IPS DF 6.9 (cell line): ENCODE results near the gene IQUB.
"Not testable (repeated sequence)": the region's sequence is repeated elsewhere in the genome, so short reads cannot be mapped to it uniquely, and the experiment has no call there.

Experiments used
- DNase-seq: peaks from one replicate; pipeline ENCODE4 v3.0.0-alpha.2; 2013; ENCODE audit warnings: low read depth, low spot score
- H3K27ac ChIP-seq: one replicate; pipeline ENCODE4 v1.5.1; 2013; ENCODE audit warnings: low read length, control low read depth
- H3K27me3 ChIP-seq: 2 replicates; pipeline ENCODE4 v1.6.1; 2013; ENCODE audit warnings: mild to moderate bottlenecking, low read length; ENCODE audit not compliant: control insufficient read depth, insufficient read depth
- H3K36me3 ChIP-seq: 2 replicates; pipeline ENCODE4 v1.6.1; 2013; ENCODE audit warnings: low read length; ENCODE audit not compliant: control insufficient read depth, insufficient read depth
- H3K4me1 ChIP-seq: 2 replicates; pipeline ENCODE4 v1.6.1; 2013; ENCODE audit warnings: low read length; ENCODE audit not compliant: control insufficient read depth, insufficient read depth
- H3K4me3 ChIP-seq: 2 replicates; pipeline ENCODE4 v1.5.1; 2013; ENCODE audit warnings: mild to moderate bottlenecking, low read length
- H3K9me3 ChIP-seq: 2 replicates; pipeline ENCODE4 v1.6.1; 2013; ENCODE audit warnings: low read length, inconsistent platforms; ENCODE audit not compliant: control insufficient read depth, insufficient read depth
- WGBS: extraction: QIAGEN DNeasy Blood & Tissue Kit; methylation state at CpG from one replicate; pipeline ENCODE4 v1.1.7; 2013; ENCODE audit warnings: mixed read lengths, missing lambda C conversion rate; ENCODE audit not compliant: insufficient read length, insufficient coverage; 5-methylcytosine and 5-hydroxymethylcytosine counted together

The IQUB gene

DNA sequence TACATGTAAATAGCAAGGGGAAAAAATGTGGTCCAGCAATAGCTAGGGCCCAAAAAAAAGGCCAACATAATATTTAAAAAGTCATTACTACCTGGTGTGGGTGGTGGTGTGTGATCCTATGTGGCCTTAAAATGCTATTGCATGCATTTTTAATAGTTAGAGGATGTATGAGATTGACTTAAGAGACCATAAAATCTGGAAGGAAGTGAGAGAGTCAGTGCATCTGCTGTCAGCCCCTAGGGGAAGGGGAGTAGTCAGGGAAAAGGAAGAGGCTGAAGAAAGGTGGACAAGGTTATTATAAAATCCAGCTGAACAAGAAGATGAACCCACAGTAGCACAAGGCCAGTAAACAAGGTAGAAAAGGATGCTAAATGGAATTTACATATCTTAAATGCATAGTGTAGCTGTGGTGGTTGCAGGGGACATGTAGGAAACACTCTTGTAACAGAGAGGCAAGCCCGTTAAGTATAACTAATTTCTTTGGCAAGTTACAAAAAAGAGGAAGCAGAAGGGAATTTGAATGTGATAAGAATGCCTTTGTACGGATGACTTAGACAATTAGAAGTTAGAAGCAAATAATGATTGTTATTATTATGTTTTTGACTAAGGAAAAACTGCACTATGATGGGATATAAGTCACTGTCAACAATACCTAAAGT lies 35.1 kb upstream of the IQUB start:
- Histone ChIP-seq H3K4me3 (no peak overlapping the region), H3K27me3 (no peaks in the 10 kb centered on the region), H3K4me1 (no peaks in the 10 kb centered on the region), H3K36me3 (no peaks in the 10 kb centered on the region), H3K9me3 (no peaks in the 10 kb centered on the region), H3K27ac (no peak overlapping the region)
- no peak for DNase-seq
- no CpG with 5 or more reads among the region's 2 CpGs for WGBS

DNA sequence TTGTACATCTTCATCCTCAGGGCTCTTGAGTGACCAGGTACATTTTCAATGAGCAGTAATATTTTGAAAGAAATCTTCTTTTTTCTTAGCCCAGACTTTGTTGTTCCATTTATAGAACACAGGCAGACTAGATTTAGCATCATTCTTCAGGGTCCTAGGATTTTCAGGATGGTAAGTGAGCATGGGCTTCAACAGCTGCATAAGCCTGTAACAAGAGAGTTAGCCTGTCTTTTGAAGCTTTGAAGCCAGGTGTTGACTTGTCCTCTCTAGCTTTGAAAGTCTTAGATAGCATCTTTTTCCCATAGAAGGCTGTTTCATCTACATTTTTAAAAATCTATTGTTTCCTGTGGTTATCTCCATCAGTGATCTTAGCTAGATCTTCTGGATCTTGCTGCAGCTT lies 27.7 kb upstream of the IQUB start:
- Histone ChIP-seq H3K9me3 (no peaks in the 10 kb centered on the region), H3K36me3 (no peaks in the 10 kb centered on the region), H3K4me3 (no peak overlapping the region), H3K27me3 (no peaks in the 10 kb centered on the region), H3K4me1 (no peaks in the 10 kb centered on the region), H3K27ac (no peak overlapping the region)
- DNase-seq: no peak

DNA sequence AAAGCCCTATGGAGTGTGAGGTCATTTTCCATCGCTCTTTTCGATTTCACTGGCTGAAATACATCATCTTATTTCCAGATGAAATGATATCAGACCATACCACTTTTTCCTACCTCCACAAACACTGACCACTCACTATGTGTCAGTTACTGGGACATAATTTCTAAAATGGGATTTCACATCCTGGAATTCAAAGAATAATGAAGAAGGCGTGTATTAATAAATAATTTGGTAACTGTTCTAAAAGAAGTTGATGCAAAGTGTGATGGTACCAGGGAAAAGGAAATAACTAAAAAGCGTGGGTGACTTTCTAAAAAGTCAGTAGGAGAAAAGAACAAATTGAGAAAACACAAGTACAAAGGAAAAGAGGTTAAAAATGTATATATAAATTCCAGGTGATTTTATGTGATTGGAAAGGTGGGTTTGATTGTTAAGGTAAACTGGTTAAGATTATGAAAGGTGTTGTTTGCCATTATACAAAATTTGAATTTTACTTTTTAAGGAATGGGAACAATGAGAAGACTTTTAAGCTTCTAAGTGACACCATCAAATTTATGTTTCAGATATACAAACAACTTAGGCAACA lies 24.0 kb upstream of the IQUB start:
- 100% methylated on average over 1 of the region's 4 CpGs for WGBS
- peak overlapping the region; percentile 48; the same call in 1 of the 2 replicates for H3K4me3 ChIP-seq
- DNase-seq: no peak
- no peaks in the 10 kb centered on the region for H3K36me3 ChIP-seq
- H3K9me3 ChIP-seq: no peaks in the 10 kb centered on the region
- H3K27ac ChIP-seq: no peak overlapping the region
- H3K4me1 ChIP-seq: no peaks in the 10 kb centered on the region; the same call in 1 of the 2 replicates
- no peaks in the 10 kb centered on the region for H3K27me3 ChIP-seq

DNA sequence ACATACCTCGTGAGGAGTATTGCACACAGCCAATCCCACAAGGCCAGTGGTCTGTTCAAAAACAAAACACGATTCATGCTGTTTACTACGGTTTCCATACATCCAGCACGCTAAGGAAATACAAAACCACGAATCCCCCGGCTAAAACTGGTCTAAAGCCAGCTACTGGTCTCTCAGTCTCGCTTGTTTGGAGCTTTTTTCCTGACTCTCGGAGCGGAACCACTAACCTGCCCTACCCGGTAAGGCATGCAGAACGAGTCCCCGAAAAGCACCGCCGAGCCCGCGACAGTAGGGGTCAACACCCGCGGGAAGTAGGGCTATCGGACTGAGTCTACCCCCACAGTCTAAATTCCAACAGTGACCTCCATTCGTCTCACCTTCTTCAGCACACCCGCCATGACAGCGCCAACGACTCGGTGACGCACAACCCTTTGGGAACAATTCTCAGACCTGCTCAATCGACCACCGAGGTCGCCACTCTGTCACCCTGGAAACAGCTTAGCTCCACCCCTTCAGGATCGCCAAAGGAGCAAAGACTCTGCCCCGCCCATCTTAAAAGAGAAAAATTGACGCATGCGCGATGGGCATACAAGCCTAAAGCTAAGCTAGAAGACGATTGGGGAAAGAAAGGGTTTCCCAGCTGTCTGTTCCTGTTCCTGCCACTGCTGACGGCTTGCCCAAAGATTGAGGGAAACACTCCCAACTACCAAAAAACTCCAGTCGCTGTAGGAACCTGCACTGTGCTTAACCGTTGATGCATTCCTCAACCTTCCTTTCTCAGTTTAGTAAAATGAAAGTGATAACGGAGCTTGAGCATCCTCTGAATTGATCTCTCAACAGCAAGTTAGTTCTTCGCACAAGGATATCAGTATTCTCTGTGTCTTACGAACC lies 23.2 kb upstream of the IQUB start, which contains the start of gene NDUFA5:
Gene NDUFA5 (minus strand): TSS at position 421 of the 891 bp plus-strand sequence. CDS start 23 bp downstream, at position 398.
- H3K36me3 ChIP-seq: no peaks in the 10 kb centered on the region
- no peaks in the 10 kb centered on the region for H3K9me3 ChIP-seq
- no peak within 1 kb of the TSS for H3K27ac ChIP-seq
- DNase-seq: peak; percentile 98
- no peaks in the 10 kb centered on the region for H3K27me3 ChIP-seq
- no CpG with 5 or more reads among the region's 40 CpGs for WGBS
- H3K4me3 ChIP-seq: peak within 1 kb of the TSS; percentile 94
- no peaks in the 10 kb centered on the region; the same call in 1 of the 2 replicates for H3K4me1 ChIP-seq

DNA sequence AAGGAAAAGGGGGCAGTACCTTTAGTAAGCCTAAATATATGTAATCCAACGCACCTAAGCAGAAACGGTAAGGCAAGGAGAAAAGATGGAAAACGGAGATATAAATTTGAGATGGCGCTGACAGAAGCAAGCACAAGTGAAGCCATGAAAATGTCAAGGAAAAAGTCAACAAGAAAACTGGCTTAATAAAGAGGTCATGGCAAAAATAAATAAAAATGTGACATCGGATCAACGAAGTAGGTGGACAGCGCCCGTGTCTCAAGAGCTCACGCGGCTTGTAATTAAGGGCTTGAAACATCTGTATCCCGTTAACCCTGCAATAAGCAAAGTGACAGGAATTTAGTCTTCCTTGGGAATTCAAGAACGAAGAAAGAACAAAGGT lies 22.6 kb upstream of the IQUB start:
- Histone ChIP-seq H3K27ac (no peak overlapping the region), H3K4me1 (no peaks in the 10 kb centered on the region; the same call in 1 of the 2 replicates), H3K4me3 (peak overlapping the region; percentile 94; the same call in 1 of the 2 replicates), H3K9me3 (no peaks in the 10 kb centered on the region), H3K27me3 (no peaks in the 10 kb centered on the region), H3K36me3 (no peaks in the 10 kb centered on the region)
- DNase-seq: no peak
- WGBS: no CpG with 5 or more reads among the region's 12 CpGs

DNA sequence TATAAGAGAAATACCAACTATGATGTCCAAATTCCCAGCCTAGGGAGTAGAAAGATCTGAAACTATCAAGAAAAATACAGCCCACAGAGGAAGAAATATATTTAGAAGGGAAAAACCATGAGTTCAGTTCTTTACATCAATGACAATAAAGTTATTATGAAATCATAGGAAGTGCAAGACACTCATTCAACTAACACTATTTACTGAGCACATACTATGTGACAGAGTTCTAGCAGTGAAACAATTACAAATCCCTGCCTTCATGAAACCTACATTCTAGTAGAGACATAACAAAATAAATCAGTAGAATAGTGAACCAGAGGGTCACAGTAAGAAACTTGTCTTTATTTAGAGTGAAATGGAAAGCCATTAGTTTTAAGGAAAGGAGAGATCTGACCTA lies 21.1 kb upstream of the IQUB start:
- no peaks in the 10 kb centered on the region for H3K27me3 ChIP-seq
- no peaks in the 10 kb centered on the region for H3K36me3 ChIP-seq

DNA sequence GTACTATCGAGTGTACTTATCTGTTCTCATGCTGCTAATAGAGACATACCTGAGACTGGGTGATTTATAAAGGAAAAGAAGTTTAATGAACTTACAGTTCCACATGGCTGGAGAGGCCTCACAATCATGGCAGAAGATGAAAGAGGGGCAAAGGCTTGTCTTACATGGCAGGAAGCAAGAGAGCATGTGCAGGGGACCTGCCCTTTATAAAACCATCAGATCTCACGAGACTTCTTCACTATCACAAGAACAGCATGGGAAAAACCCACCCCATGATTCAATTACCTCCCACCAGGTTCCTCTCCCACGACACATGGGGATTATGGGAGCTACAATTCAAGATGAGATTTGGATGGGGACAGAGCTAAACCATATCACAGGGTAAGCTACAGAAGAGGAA lies 18.8 kb upstream of the IQUB start:
- Histone ChIP-seq H3K4me1 (no peaks in the 10 kb centered on the region; the same call in 1 of the 2 replicates), H3K27me3 (no peaks in the 10 kb centered on the region), H3K36me3 (no peaks in the 10 kb centered on the region), H3K4me3 (no peak overlapping the region), H3K27ac (no peak overlapping the region), H3K9me3 (no peaks in the 10 kb centered on the region)
- WGBS: no CpG with 5 or more reads among the region's 3 CpGs
- DNase-seq: no peak

More for the DNA sequence above, 21.1 kb upstream of the IQUB start:
- no peaks in the 10 kb centered on the region; the same call in 1 of the 2 replicates for H3K4me1 ChIP-seq
- no peaks in the 10 kb centered on the region for H3K9me3 ChIP-seq
- H3K27ac ChIP-seq: no peak overlapping the region
- no peak for DNase-seq
- H3K4me3 ChIP-seq: no peak overlapping the region

DNA sequence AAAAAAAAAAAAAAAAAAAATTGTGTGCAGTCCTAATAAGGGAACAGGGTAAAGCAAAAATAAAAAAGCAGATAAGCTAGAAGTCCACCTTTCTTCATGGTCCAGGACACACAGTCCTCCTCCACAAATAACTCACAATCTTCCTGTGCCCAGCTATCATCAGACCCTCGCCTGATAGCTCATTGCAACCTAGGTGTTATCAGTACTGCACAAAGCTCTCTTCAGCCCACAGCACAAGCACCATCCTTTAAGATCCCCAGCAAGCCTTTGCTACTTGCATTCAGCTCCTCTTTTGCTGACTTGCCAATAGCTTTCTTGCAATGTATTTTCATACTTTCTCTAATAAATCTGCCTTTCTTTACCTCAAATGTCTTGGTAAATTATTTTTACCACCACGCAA lies 18.2 kb upstream of the IQUB start:
- Histone ChIP-seq H3K4me1 (no peaks in the 10 kb centered on the region; the same call in 1 of the 2 replicates), H3K9me3 (no peaks in the 10 kb centered on the region), H3K36me3 (no peaks in the 10 kb centered on the region), H3K27me3 (no peaks in the 10 kb centered on the region), H3K4me3 (no peak overlapping the region), H3K27ac (no peak overlapping the region)
- 100% methylated on average over 1 of the region's 2 CpGs for WGBS
- no peak for DNase-seq

- DNase-seq, H3K36me3 ChIP-seq, H3K4me3 ChIP-seq: not testable (repeated sequence)
Observed at GRCh38 chr7:123552134-123552533, 17.7 kb upstream of the IQUB start.

DNA sequence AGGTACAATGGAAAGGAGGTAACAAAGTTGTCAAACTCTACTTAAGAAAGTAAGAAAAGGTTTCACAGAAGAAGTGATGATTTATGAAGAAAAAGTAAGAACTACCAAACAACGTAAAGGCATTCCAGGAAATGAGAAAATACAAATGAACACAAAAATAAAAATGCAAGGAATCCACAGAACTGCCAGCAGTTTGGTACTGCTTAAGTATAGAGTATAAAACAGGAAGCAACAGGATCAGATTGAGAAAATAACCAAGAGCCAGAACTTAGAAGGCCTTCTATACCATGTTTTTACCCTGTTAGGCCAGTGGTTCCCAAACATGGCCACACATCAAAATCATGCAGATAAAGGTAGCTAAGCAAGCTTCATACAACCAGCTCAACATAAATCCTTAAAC lies 14.0 kb upstream of the IQUB start:
- Histone ChIP-seq H3K4me3 (no peak overlapping the region), H3K4me1 (no peaks in the 10 kb centered on the region), H3K9me3 (no peaks in the 10 kb centered on the region), H3K27ac (no peak overlapping the region), H3K27me3 (no peaks in the 10 kb centered on the region), H3K36me3 (no peaks in the 10 kb centered on the region)
- DNase-seq: no peak
- no CpG with 5 or more reads among the region's 1 CpG for WGBS

More at GRCh38 chr7:123552134-123552533, 17.7 kb upstream of the IQUB start:
- not testable (repeated sequence) for H3K9me3 ChIP-seq, H3K27me3 ChIP-seq, H3K27ac ChIP-seq, H3K4me1 ChIP-seq
